HG02763 (cell line): ENCODE measurements around the gene GPR139.

ENCODE experiments used
- ATAC-seq: cut with Tn5 transposase; IDR thresholded peaks from one replicate; pipeline ENCODE4 v1.9.1; 2021; ENCODE audit warnings: mild to moderate bottlenecking, moderate library complexity; ENCODE audit not compliant: unreplicated experiment

GPR139 gene

DNA sequence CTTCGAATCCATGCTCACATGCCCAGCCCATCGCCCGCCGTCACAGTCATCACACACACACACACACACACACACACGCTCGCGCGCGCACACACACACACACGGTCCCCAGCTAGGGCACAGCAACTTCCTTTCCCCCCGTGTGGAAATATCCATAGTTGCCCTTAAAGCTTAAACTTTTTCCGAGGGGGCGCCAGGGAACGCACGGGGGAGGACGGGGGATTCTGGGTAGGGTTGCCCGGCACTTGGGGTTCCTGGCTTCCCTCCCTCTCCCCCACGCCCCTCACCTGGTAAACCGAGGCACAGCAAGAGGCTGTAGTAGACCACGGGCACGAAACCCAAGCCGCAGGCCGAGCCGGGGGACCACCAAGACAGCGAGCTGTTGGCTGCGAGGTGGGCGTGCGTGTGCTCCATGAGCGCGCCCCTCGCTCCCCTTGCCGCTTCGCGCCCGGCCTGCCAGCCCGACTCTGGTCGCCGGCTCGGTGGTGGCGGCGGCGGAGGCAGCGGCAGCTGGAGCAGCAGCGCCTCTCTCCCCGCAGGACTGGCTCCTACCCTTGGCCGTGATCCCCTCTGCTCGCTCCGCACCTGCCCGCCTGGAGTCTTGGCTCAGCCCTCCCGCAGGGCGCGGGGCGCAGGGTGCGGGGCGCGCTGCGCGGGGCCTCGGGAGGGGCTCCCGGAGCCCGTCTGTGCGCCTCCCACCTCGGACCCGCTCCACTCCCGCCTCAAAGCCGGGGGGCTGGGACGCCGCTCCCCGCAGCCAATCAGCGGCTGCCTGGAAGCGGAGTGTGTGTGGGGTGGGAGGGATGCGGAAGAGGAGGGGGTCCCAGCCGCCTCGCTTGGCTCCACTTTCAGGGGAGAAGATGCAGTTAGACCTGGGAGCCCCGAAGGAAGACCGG lies at the start of gene GPR139:
GPR139 (minus strand) TSS at position 688 of the 896 bp plus-strand sequence; CDS start at position 414, 274 bp downstream.
- no peak for ATAC-seq

- ATAC-seq = no peak
Measured at GRCh38 chr16:20122011-20122410, 48.3 kb upstream of the GPR139 start.

GRCh38 chr16:20114356-20114755 lies 40.7 kb upstream of the GPR139 start:
- ATAC-seq = no peak

DNA sequence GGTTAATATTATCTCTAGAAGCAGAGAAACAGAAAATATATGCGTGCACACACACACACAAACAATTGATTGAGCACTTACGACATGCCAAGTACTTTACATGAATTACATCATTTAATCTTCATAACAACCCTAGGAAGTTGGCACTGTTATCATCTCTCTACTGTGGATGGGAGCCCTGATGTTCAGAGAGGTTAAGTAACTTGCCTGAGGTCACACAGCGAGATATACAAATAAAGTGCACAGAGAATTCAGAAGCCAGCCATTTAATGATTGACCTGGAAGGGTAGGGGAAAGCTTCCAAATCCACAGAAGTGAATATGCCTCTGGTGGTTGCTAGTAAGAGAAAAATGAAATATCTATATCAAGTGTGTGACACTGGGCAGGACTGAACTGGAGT lies 37.5 kb upstream of the GPR139 start:
- ATAC-seq = no peak

DNA sequence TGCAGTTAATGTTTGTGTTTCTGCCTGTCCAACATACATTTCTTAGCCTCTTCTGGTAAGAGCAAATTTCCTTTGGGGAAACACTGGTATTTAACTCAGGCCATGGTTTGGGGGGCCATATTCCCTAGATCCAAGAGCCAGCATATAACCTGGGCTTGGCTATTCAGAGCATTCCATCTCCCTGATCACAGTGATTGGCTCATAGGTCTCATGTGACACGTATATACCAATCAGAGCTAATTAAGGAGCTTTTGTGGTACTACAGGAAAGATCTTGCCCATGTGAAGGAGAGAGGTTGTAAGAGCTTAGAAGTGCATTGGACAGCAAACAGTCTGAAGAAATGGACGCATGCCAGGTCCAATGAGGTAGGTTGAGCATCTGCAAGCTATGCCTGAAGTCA lies 33.4 kb upstream of the GPR139 start:
- no peak for ATAC-seq

DNA sequence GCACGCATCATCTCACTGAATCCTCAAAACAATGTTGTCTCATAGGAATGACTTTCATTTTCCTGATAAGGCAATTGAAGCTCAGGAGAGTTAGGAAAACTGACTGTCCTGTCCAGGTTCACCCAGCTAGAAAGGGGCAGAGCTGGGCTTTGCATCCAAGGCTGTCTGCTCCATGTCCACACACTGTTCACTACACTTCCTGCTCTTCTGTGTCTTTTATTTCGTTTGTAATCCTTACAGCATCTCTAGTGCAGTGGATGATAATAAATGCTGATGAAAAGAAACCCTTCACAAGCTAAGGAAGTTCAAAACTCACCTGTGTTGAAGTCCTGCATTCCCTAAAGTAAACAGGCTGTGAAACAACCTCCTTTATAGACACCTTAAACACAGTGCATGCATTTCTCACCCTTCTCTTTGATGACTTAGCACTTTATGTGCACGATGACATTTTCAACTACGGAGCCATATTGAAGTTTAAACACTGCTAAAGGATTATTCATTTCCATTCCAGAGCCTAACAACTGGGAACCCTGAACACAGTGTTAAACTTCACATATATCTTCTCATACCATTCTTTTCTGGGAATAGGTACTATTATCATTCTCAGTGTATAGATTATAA lies 31.0 kb upstream of the GPR139 start:
- ATAC-seq = no peak

- ATAC-seq = no peak
Measured at GRCh38 chr16:20102521-20102920, 28.8 kb upstream of the GPR139 start.

DNA sequence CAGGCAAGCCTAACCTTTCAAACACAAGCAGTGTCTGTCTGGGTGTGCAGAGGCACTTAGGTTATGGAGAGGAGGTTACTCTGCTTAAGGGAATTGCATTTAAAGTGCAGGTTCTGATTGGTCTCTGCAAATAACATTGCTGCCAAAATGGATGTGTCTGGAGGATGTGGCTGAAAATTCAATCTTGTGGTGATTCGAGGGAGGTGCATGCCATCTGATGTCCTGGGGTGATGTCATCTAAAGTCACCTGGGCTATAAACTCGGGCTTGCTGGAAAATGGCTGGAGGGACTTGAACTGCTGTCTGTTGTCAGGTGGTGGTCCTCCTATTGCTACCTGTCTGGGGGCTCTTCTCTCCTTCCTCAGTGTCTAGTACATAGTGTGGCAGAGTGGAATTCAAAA lies 28.3 kb upstream of the GPR139 start:
- no peak for ATAC-seq

DNA sequence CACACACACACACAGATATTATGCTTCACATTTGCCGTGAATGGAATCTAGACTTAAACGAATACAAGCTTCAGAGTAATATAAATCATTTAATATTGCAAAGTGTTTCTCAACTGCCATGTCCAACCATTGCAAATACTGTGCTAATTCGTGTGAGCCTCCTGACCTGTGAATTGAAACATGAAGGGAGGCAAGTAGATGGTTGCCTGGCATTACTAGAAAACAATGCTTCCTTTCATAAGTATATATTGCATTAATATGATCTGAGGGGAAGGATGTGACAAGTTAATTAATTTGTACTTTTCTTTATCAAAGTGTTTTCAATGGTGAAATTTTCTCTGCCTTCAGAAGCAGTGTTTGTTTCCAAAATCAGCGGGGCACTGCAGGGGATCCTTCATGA lies 25.7 kb upstream of the GPR139 start:
- ATAC-seq = no peak

- no peak for ATAC-seq
Measured at GRCh38 chr16:20094157-20094556, 20.5 kb upstream of the GPR139 start.

DNA sequence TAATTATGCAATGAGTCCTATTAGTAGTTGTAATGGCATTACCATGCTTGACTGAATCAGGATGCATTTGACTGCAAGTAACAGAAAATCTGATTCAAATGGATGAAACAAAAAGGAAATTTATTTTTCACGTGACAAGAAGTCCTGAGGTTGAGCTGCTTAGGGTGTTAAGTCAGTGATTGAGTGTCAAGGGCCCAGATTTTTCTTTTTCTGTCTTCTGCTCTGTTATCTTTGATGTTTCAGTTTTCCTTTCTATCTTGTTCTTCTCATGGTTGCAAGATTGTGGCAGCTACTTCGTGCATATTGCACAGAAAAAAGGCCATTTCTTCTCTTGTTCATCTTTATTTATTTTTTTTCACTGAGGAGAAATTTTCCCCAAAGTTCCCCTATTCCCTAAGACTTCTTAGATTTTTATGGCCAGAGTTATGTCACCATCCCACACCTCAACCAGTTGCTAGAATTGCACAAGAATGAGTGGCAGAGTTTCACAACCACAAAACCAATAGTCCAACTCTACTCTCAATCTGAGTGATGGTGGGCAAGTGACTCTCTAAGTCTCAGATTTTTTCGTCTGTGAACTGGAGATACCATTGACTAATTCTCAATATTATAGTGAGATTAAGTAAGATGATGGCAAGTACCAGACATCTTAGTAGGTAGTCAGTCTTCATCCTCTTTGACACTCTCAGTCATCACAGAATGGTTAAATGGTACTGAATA lies 15.7 kb upstream of the GPR139 start:
- ATAC-seq = no peak

GRCh38 chr16:20084624-20085226 lies 11.0 kb upstream of the GPR139 start:
- ATAC-seq = no peak

DNA sequence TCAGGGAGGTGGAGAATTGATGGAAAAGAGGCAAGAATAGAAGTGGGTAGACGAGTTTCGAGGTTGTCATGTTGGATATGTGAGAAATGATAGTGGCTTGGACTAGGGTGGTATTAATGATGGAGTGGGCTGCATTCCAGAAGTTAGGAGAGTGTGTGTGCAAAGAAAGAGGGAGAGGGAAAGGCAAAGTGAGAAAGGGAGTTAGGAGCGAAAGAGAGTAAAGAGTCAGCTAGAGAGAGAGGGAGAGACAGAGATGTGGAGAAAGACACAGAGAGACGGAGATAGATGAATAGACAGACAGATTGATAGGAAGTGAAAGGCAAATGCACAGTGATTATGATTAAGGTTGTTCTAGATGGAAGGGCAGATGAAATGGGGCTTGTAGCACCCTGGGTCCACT lies 5.4 kb upstream of the GPR139 start:
- ATAC-seq = no peak

DNA sequence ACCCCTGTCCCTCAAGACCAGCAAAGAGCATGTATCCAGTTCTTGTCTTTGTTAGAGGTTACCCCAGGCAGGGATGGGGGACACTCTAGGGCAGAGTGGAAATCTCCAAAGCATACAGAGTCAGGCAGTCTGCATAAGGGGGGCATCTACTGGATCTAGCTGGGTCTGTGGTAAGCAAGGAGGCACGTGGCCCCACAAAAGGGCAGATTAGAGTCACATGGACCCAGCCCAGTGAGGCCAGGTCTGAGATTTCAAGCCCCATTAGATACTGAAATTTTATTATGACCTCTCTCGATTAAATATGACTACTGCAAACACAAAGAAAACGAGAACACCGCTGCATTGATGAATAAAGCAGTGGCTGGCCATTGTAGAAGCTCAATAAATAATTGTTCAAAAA lies 1.6 kb upstream of the GPR139 start:
- no peak for ATAC-seq

DNA sequence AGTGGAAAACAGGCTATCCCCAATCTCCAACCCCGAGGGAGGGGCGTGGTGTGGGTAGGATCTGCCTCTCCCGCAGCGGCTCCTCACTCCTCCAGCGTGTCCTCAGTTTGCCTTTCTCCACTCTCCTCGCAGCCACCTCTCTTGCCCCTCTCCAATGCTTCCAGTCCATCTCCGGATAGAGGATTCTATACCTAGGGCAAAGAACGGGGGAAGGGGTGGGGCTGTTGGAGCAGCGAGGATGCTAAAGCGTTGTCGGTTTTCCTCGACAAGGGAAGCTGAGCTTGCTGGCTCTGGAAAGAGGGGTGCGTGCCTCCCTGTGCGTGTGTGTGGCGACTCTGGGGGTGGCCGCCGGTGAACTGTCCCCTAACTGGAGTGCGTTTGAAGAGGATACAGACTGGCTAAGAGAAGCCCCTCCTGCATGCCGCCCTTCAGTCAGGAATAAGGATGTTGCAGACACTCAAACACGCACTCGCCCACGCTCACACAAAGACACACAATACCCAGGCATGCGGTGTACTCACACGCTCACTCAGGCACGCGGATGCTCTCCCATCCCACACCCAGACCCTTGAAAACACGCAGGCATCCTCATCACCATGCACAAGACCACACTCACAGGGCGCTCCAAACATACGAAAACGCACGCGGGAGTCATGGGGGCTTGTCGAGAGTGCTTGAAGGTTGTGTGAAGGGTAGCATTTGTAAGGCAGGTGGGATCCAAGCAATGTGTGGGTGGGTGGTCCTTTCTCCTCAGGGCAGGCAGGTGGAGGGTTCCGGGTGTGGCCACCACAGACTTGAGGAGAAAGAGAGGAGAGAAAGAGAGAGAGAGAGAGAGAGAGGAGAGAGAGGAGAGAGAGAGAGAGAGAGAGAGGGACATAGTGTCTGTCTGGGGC lies 655 bp upstream of the GPR139 start:
- no peak for ATAC-seq

- no peak for ATAC-seq
Measured at GRCh38 chr16:20072874-20073202, 852 bp downstream of the GPR139 start.

GRCh38 chr16:20072146-20072873 lies 1.4 kb downstream of the GPR139 start:
- ATAC-seq = no peak

GRCh38 chr16:20064931-20065330 lies 8.8 kb downstream of the GPR139 start:
- ATAC-seq = no peak

DNA sequence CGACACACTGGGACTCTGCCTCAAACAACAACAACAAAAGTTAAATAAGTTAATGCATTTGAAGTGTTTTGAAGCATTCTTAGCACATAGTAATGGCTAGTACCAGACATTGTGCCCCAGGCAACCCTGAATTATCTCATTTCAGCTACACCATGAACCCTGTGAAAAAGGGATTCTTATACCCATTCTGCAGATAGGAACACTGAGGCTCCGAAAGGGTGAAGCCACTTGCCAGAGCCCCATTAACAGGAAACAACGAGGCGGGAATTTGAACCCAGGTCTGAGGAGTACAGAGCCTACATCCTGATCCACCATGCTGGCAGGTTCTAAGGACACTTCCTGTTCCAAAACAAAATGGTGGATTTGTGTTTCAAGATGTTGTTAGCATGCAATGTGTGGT lies 9.2 kb downstream of the GPR139 start:
- no peak for ATAC-seq

- ATAC-seq = no peak
Measured at GRCh38 chr16:20061132-20061531, 12.6 kb downstream of the GPR139 start.
